ENCODE data around the gene UBL7. TPM values are rescaled to one million over a fixed set of nuclear protein-coding genes. Genes with fewer than 3 reads are reported as not detected.

UBL7 gene
- total RNA-seq, 1 experiment from 2014 or later: 65.3 TPM

DNA sequence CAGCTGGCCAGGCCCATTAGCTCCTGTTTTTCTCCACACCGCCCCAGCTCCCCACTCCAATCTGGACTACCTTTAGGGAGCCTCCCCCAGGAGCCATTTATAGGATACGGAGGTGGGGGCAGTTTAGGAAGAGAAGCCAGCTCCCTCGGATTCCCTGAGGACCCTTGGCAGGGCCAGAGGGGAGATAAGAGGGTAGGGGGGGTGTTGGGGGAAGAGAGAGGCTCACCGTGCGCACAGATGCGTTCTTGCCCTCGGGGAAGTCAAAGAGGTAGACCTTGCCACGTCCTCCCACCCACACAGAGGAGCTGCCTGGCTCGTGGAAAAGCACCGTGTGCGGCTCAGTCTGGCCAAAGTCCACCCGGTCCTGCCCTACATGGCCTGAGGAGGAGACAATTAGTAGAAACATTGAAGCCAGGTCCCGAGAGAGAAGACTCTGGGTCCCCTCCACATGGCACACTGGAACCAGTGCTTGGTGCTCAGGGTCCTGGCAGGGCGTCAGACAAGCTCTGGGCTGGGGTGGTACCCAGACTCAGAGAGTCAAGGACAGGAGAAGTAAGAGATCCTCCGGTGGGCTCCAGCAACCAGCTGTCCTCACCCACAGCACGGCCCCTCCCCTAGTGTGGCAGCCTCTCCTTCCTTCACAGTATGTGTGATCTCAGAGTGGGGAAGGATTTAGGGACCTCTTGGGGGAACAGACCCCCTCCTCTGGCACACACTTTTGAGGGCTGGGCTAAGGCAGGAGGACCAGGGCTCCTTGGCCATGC is 42.2 kb downstream of the UBL7 start:
- Histone ChIP-seq H2AFZ (ENCODE audit: low read depth, low read length, poor library complexity, severe bottlenecking) (no peak overlapping the region), H3K36me3 (ENCODE audit: control insufficient read depth in 1 of 2, insufficient read depth in 2 of 2, low read length in 2 of 2) (peaks cover 0 to 27% of the 10 kb centered on the region in 2 experiments; a peak in 2 of 4 replicates), H3K4me2 (ENCODE audit: low read length) (peak overlapping the region; percentile 67), H3K9me3 (ENCODE audit: control insufficient read depth in 1 of 2, insufficient read depth in 1 of 2, low read depth in 1 of 2, low read length in 2 of 2) (no peaks in the 10 kb centered on the region), H3K4me3 (replicated peaks in 1 of 2; ENCODE audit: low read depth in 1 of 2, low read length in 2 of 2) (no peak overlapping the region), H3K79me2 (ENCODE audit: insufficient read depth, low read length) (peaks cover 67% of the 10 kb centered on the region), H4K20me1 (ENCODE audit: insufficient read depth) (no peaks in the 10 kb centered on the region), H3K9me2 (ENCODE audit: insufficient read depth) (no peaks in the 10 kb centered on the region), H3K27ac (ENCODE audit: low read depth, low read length) (peak overlapping the region; percentile 12; the same call in 1 of the 2 replicates), H3K4me1 (ENCODE audit: control insufficient read depth in 1 of 2, insufficient read depth in 2 of 2, low read length in 2 of 2) (peaks cover 56 to 61% of the 10 kb centered on the region in 2 experiments), H3K9ac (ENCODE audit: low read length) (no peak overlapping the region), H3K27me3 (ENCODE audit: insufficient read depth, low read length) (no peaks in the 10 kb centered on the region)
- BruUV-seq (replicated peaks): no TSS peak
- RAD21 ChIA-PET (ENCODE audit: low non-redundant PET in 1 of 2, low total read pairs in 2 of 2, uncharacterized antibody in 2 of 2, unreplicated experiment in 2 of 2): no interaction called here
- TF ChIP-seq, protein P1, sequence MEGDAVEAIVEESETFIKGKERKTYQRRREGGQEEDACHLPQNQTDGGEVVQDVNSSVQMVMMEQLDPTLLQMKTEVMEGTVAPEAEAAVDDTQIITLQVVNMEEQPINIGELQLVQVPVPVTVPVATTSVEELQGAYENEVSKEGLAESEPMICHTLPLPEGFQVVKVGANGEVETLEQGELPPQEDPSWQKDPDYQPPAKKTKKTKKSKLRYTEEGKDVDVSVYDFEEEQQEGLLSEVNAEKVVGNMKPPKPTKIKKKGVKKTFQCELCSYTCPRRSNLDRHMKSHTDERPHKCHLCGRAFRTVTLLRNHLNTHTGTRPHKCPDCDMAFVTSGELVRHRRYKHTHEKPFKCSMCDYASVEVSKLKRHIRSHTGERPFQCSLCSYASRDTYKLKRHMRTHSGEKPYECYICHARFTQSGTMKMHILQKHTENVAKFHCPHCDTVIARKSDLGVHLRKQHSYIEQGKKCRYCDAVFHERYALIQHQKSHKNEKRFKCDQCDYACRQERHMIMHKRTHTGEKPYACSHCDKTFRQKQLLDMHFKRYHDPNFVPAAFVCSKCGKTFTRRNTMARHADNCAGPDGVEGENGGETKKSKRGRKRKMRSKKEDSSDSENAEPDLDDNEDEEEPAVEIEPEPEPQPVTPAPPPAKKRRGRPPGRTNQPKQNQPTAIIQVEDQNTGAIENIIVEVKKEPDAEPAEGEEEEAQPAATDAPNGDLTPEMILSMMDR (IDR thresholded peaks at IDR 0.05 in 2 of 3, conservative IDR thresholded peaks at IDR 0.05 in 1 of 3; ENCODE audit: borderline replicate concordance in 1 of 3, insufficient read depth in 1 of 3, low read depth in 2 of 3, low read length in 2 of 3): no peak
- TF ChIP-seq, protein P2, sequence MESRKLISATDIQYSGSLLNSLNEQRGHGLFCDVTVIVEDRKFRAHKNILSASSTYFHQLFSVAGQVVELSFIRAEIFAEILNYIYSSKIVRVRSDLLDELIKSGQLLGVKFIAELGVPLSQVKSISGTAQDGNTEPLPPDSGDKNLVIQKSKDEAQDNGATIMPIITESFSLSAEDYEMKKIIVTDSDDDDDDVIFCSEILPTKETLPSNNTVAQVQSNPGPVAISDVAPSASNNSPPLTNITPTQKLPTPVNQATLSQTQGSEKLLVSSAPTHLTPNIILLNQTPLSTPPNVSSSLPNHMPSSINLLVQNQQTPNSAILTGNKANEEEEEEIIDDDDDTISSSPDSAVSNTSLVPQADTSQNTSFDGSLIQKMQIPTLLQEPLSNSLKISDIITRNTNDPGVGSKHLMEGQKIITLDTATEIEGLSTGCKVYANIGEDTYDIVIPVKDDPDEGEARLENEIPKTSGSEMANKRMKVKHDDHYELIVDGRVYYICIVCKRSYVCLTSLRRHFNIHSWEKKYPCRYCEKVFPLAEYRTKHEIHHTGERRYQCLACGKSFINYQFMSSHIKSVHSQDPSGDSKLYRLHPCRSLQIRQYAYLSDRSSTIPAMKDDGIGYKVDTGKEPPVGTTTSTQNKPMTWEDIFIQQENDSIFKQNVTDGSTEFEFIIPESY (IDR thresholded peaks at IDR 0.05; ENCODE audit: extremely low read depth, insufficient replicate concordance, low read length): no peak
- TF ChIP-seq, protein P3, sequence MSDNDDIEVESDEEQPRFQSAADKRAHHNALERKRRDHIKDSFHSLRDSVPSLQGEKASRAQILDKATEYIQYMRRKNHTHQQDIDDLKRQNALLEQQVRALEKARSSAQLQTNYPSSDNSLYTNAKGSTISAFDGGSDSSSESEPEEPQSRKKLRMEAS (IDR thresholded peaks at IDR 0.05): no peak
- TF ChIP-seq, protein P4, sequence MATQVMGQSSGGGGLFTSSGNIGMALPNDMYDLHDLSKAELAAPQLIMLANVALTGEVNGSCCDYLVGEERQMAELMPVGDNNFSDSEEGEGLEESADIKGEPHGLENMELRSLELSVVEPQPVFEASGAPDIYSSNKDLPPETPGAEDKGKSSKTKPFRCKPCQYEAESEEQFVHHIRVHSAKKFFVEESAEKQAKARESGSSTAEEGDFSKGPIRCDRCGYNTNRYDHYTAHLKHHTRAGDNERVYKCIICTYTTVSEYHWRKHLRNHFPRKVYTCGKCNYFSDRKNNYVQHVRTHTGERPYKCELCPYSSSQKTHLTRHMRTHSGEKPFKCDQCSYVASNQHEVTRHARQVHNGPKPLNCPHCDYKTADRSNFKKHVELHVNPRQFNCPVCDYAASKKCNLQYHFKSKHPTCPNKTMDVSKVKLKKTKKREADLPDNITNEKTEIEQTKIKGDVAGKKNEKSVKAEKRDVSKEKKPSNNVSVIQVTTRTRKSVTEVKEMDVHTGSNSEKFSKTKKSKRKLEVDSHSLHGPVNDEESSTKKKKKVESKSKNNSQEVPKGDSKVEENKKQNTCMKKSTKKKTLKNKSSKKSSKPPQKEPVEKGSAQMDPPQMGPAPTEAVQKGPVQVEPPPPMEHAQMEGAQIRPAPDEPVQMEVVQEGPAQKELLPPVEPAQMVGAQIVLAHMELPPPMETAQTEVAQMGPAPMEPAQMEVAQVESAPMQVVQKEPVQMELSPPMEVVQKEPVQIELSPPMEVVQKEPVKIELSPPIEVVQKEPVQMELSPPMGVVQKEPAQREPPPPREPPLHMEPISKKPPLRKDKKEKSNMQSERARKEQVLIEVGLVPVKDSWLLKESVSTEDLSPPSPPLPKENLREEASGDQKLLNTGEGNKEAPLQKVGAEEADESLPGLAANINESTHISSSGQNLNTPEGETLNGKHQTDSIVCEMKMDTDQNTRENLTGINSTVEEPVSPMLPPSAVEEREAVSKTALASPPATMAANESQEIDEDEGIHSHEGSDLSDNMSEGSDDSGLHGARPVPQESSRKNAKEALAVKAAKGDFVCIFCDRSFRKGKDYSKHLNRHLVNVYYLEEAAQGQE (IDR thresholded peaks at IDR 0.05; ENCODE audit: low read depth): no peak
- no peak for TF ChIP-seq EZH2phosphoT487 (IDR thresholded peaks at IDR 0.05; ENCODE audit: borderline replicate concordance)
- no peak for TF ChIP-seq ZFX (IDR thresholded peaks at IDR 0.05)
- no peak for TF ChIP-seq CEBPB (IDR thresholded peaks at IDR 0.05; ENCODE audit: low read depth)
- TF ChIP-seq, protein P5, sequence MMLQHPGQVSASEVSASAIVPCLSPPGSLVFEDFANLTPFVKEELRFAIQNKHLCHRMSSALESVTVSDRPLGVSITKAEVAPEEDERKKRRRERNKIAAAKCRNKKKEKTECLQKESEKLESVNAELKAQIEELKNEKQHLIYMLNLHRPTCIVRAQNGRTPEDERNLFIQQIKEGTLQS (IDR thresholded peaks at IDR 0.05): no peak
- no peak for TF ChIP-seq CBX3 (IDR thresholded peaks at IDR 0.05; ENCODE audit: low read depth)
- no peak for TF ChIP-seq SRF (IDR thresholded peaks at IDR 0.05; ENCODE audit: low read depth)
- no peak for TF ChIP-seq SIN3A (IDR thresholded peaks at IDR 0.05; ENCODE audit: low read depth)
- ATAC-seq (no peak), DNase-seq (ENCODE audit: low read depth, low spot score) (no peak)
- intact Hi-C loops (cut with micrococcal nuclease): no loop called here
- CTCF ChIA-PET: no interaction called here
- POLR2A ChIA-PET: interaction anchor here (2.1 kb wide), 1 partner anchor 12 kb away, joined by 6 read pairs; no protein-coding TSS in a partner anchor
